B cell (primary cell): Measurements from ENCODE around the gene GNA14.

ENCODE experiments used
- EZH2 ChIP-seq: IDR thresholded peaks from 2 replicates; pipeline ENCODE4 v1.6.1; 2012; ENCODE audit warnings: borderline replicate concordance, low read depth, mild to moderate bottlenecking, moderate library complexity, low read length; ENCODE audit not compliant: insufficient read depth, poor library complexity, severe bottlenecking
- TF ChIP-seq, protein P1 (sequence below): fragments of 200-600 bp; IDR thresholded peaks from one replicate; pipeline ENCODE4 v1.8.0; 2022; ENCODE audit warnings: antibody characterized with exemption, mild to moderate bottlenecking

DNA sequence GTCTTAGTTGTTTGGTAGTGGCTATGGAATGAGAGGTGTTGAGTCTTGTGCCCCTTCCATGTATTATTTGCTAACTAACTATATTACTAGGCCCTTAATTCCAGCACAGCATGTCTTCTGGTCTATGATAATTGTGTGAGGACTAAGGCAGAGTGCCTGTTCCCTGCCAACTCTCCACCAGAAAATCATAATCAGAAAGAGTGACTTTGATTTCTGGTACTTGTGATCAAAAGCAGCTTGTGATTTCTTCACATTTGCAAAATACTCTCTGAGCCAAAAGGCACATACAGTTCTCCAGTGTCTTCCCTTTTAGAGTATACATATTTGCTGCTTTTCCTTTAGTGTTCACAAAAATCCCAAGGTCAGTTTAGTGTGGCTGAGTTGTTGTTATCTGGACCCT, 229.9 kb downstream of the GNA14 start:
- no peak for TF ChIP-seq EZH2
- TF ChIP-seq, protein P1, sequence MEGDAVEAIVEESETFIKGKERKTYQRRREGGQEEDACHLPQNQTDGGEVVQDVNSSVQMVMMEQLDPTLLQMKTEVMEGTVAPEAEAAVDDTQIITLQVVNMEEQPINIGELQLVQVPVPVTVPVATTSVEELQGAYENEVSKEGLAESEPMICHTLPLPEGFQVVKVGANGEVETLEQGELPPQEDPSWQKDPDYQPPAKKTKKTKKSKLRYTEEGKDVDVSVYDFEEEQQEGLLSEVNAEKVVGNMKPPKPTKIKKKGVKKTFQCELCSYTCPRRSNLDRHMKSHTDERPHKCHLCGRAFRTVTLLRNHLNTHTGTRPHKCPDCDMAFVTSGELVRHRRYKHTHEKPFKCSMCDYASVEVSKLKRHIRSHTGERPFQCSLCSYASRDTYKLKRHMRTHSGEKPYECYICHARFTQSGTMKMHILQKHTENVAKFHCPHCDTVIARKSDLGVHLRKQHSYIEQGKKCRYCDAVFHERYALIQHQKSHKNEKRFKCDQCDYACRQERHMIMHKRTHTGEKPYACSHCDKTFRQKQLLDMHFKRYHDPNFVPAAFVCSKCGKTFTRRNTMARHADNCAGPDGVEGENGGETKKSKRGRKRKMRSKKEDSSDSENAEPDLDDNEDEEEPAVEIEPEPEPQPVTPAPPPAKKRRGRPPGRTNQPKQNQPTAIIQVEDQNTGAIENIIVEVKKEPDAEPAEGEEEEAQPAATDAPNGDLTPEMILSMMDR, result no peak
